Stimulated activated CD4-positive, alpha-beta T cell treated with anti-CD3 and anti-CD28 coated beads, Interleukin-2, amount 100 ng/mL, for 4 hours (primary cell): ENCODE results near the gene SULT1B1.

ENCODE experiments used
- DNase-seq: peaks from one replicate; pipeline ENCODE4 v3.0.0-alpha.2; 2020; ENCODE audit warnings: low read depth

SULT1B1 gene

GRCh38 chr4:69697536-69698242 lies 62.7 kb downstream of the SULT1B1 start:
- no peak for DNase-seq

- DNase-seq = no peak
Observed at GRCh38 chr4:69689599-69689998, 70.8 kb downstream of the SULT1B1 start.

GRCh38 chr4:69684804-69685203 lies 75.6 kb downstream of the SULT1B1 start:
- DNase-seq = no peak
